Thymus (tissue), 11 donors: Measurements from ENCODE around the gene ERC1. TPM values are rescaled to one million over a fixed set of nuclear protein-coding genes. Genes with fewer than 3 reads are reported as not detected.
"Not testable (repeated sequence)": the region's sequence is repeated elsewhere in the genome, so short reads cannot be mapped to it uniquely, and the experiment has no call there.

Experiments used
- DNase-seq, 9 donors: peaks; one replicate each; pipeline ENCODE4 v3.0.0-alpha.2; 2013; ENCODE audit warnings: low spot score in 9 of 9, low read depth in 6 of 9, missing footprints in 1 of 9
- H3K27ac ChIP-seq, 2 donors: one replicate each; pipeline ENCODE4 v1.5.1; 2013; ENCODE audit warnings: control low read depth in 1 of 2, low read depth in 1 of 2, low read length in 1 of 2, mild to moderate bottlenecking in 1 of 2, moderate library complexity in 1 of 2
- H3K27me3 ChIP-seq, 2 donors: one replicate each; pipeline ENCODE4 v1.5.1; 2013; ENCODE audit warnings: low read length in 1 of 2; ENCODE audit not compliant: control insufficient read depth in 2 of 2, insufficient read depth in 1 of 2
- H3K36me3 ChIP-seq, 2 donors: one replicate each; pipeline ENCODE4 v1.5.1; 2013; ENCODE audit warnings: low read length in 1 of 2, mild to moderate bottlenecking in 1 of 2, moderate library complexity in 1 of 2; ENCODE audit not compliant: control insufficient read depth in 2 of 2, insufficient read depth in 2 of 2
- H3K4me1 ChIP-seq, 2 donors: one replicate each; pipeline ENCODE4 v1.5.1; 2013; ENCODE audit warnings: low read length in 2 of 2; ENCODE audit not compliant: control insufficient read depth in 2 of 2, insufficient read depth in 2 of 2
- H3K4me3 ChIP-seq, 2 donors: one replicate each; pipeline ENCODE4 v1.5.1; 2013; ENCODE audit warnings: low read length in 2 of 2, control low read depth in 1 of 2, mild to moderate bottlenecking in 1 of 2
- H3K9me3 ChIP-seq, 2 donors: one replicate each; pipeline ENCODE4 v1.5.1; 2013; ENCODE audit warnings: low read length in 1 of 2, mild to moderate bottlenecking in 1 of 2; ENCODE audit not compliant: control insufficient read depth in 2 of 2, insufficient read depth in 1 of 2
- WGBS: extraction: QIAGEN DNeasy Blood & Tissue Kit; methylation state at CpG from one replicate; pipeline ENCODE4 v1.1.7; 2013; 5-methylcytosine and 5-hydroxymethylcytosine counted together
- polyA plus RNA-seq: library from polyadenylated mRNA; stranded (reverse); fragments of 200-250 nt; gene quantifications from one replicate; pipeline ENCODE4 v1.2.3, GENCODE V29; 2013
- total RNA-seq: library from RNA; stranded (reverse); fragments of 120-200 nt; gene quantifications from one replicate; pipeline ENCODE4 v1.2.4, GENCODE V29; 2013
- donor health status: healthy.

ERC1 gene
- total and polyA plus RNA-seq, 2 donors, result 4.2 to 13.8 TPM

GRCh38 chr12:1252758-1253157 is 261.7 kb downstream of the ERC1 start:
- Histone ChIP-seq H3K4me3 (no peak overlapping the region), H3K4me1 (no peaks in the 10 kb centered on the region), H3K36me3 (peaks cover 0 to 4% of the 10 kb centered on the region in 2 donors), H3K9me3 (no peaks in the 10 kb centered on the region), H3K27ac (no peak overlapping the region), H3K27me3 (no peaks in the 10 kb centered on the region)
- 94% methylated on average over 2 of the region's 2 CpGs for WGBS
- no peak for DNase-seq

- not testable (repeated sequence) for H3K4me1 ChIP-seq, H3K27ac ChIP-seq, DNase-seq, H3K36me3 ChIP-seq, H3K27me3 ChIP-seq, H3K9me3 ChIP-seq, H3K4me3 ChIP-seq
- over 99% methylated on average over 6 of the region's 6 CpGs for WGBS
These were observed 264.1 kb downstream of the ERC1 start for GRCh38 chr12:1255125-1255524.

GRCh38 chr12:1255854-1256253 is 264.8 kb downstream of the ERC1 start:
- H3K4me3 ChIP-seq, H3K9me3 ChIP-seq: not testable (repeated sequence)
- 98% methylated on average over 4 of the region's 4 CpGs for WGBS

GRCh38 chr12:1256285-1256684 is 265.3 kb downstream of the ERC1 start:
- Histone ChIP-seq H3K36me3 (peaks cover 0 to 4% of the 10 kb centered on the region in 2 donors), H3K4me3 (no peak overlapping the region), H3K4me1 (no peaks in the 10 kb centered on the region), H3K9me3 (no peaks in the 10 kb centered on the region), H3K27ac (no peak overlapping the region), H3K27me3 (no peaks in the 10 kb centered on the region)
- WGBS, result 97% methylated on average over 2 of the region's 2 CpGs
- DNase-seq, result no peak

More at GRCh38 chr12:1255854-1256253, 264.8 kb downstream of the ERC1 start:
- DNase-seq, H3K27ac ChIP-seq, H3K36me3 ChIP-seq, H3K4me1 ChIP-seq, H3K27me3 ChIP-seq: not testable (repeated sequence)

- Histone ChIP-seq H3K27ac (no peak overlapping the region), H3K4me3 (no peak overlapping the region), H3K9me3 (no peaks in the 10 kb centered on the region), H3K36me3 (peaks cover 0 to 4% of the 10 kb centered on the region in 2 donors), H3K4me1 (no peaks in the 10 kb centered on the region), H3K27me3 (no peaks in the 10 kb centered on the region)
- no peak for DNase-seq
- WGBS, result 97% methylated on average over 7 of the region's 7 CpGs
These were observed 266.0 kb downstream of the ERC1 start for GRCh38 chr12:1256991-1257390.

GRCh38 chr12:1262011-1262410 is 271.0 kb downstream of the ERC1 start:
- H3K4me1 ChIP-seq, result no peaks in the 10 kb centered on the region
- no peak overlapping the region for H3K27ac ChIP-seq
- H3K9me3 ChIP-seq, result no peaks in the 10 kb centered on the region
- DNase-seq, result no peak
- 96% methylated on average over 2 of the region's 2 CpGs for whole genome bisulfite sequencing
- H3K36me3 ChIP-seq, result peaks cover 2 to 6% of the 10 kb centered on the region in 2 donors
- no peaks in the 10 kb centered on the region for H3K27me3 ChIP-seq
- H3K4me3 ChIP-seq, result no peak overlapping the region

- Histone ChIP-seq H3K27ac (no peak overlapping the region), H3K4me1 (peaks cover 2 to 3% of the 10 kb centered on the region in 2 donors), H3K4me3 (no peak overlapping the region), H3K36me3 (peaks cover 0 to 9% of the 10 kb centered on the region in 2 donors), H3K27me3 (no peaks in the 10 kb centered on the region), H3K9me3 (no peaks in the 10 kb centered on the region)
- WGBS, result 98% methylated on average over 7 of the region's 7 CpGs
- no peak for DNase-seq
These were observed 276.2 kb downstream of the ERC1 start for GRCh38 chr12:1267243-1267642.

GRCh38 chr12:1272142-1272541 is 281.1 kb downstream of the ERC1 start:
- DNase-seq, result no peak
- Histone ChIP-seq H3K27ac (no peak overlapping the region), H3K9me3 (no peaks in the 10 kb centered on the region), H3K4me1 (peaks cover 2 to 3% of the 10 kb centered on the region in 2 donors), H3K27me3 (no peaks in the 10 kb centered on the region), H3K36me3 (peaks cover 0 to 3% of the 10 kb centered on the region in 2 donors), H3K4me3 (no peak overlapping the region)
- WGBS, result 80% methylated on average over 3 of the region's 3 CpGs

- WGBS, result 97% methylated on average over 5 of the region's 5 CpGs
- Histone ChIP-seq H3K27me3 (no peaks in the 10 kb centered on the region), H3K9me3 (no peaks in the 10 kb centered on the region), H3K27ac (no peak overlapping the region), H3K4me3 (no peak overlapping the region), H3K4me1 (peaks cover 7% of the 10 kb centered on the region in 2 donors), H3K36me3 (peaks cover 0 to 3% of the 10 kb centered on the region in 2 donors)
- no peak for DNase-seq
These were observed 282.0 kb downstream of the ERC1 start for GRCh38 chr12:1273051-1273450.

- H3K36me3 ChIP-seq, result no peaks in the 10 kb centered on the region
- 60% methylated on average over 4 of the region's 4 CpGs for WGBS
- H3K4me3 ChIP-seq, result no peak overlapping the region
- H3K4me1 ChIP-seq, result peaks cover 3 to 4% of the 10 kb centered on the region in 2 donors
- no peaks in the 10 kb centered on the region for H3K9me3 ChIP-seq
- H3K27ac ChIP-seq, result no peak overlapping the region
- DNase-seq, result peak; percentile 6 to 85 (median 47)
- no peaks in the 10 kb centered on the region for H3K27me3 ChIP-seq
These were observed 286.9 kb downstream of the ERC1 start for GRCh38 chr12:1277905-1278304.
